ENCODE results near the gene HSPA1A.
A peak's percentile ranks its signal among the peaks of the same experiment; 100 is the strongest.
"Not testable (repeated sequence)": the region's sequence is repeated elsewhere in the genome, so short reads cannot be mapped to it uniquely, and the experiment has no call there.

The HSPA1A gene

DNA sequence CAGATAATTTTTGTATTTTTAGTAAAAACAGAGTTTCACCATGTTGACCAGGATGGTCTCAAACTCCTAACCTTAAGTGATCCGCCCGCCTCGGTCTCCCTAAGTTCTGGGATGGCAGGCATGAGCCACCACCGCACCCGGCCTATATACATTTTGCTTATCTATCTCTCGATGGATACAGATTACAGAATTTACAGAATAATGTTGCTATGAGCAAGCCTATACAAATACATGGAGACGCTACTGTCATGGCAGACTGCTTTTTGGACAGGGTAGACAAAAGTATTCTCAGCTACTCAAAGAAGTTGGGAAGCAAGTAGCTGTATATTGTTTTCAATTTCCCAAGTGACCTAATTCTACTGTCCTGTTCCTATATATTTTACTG, 1.9 kb upstream of the HSPA1A start:
- DNase-seq = no peak

- DNase-seq = peak; percentile 70
Measured at GRCh38 chr6:31814677-31815024, 692 bp upstream of the HSPA1A start.

- not testable (repeated sequence) for DNase-seq
Measured at GRCh38 chr6:31817133-31817928, 2.0 kb downstream of the HSPA1A start.

DNA sequence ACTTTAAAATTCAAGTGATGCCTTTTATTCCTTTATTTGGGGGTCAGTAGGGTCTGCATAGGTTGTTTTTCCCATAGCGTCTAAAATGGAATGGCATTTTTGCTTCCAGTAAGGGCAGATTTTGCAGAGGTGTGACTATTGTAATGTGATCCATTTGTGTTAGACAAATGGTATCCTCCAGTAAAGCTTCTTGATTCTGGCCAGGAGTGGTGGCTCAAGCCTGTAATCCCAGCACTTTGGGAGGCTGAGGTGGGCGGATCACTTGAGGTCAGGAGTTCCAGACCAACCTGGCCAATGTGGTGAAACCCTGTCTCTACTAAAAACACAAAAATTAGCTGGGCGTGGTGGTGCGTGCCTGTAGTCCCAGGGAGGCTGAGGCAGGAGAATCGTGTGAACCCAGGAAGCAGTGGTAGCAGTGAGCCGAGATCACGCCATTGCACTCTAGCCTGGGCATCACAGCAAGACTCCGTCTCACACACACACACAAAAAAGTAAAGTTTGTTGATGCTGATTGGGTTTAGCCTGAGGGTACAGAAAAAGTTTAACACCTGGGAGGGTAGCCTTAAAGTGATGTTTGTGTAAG, 2.7 kb downstream of the HSPA1A start:
- not testable (repeated sequence) for DNase-seq

- no peak for DNase-seq
Measured at GRCh38 chr6:31819871-31820299, 4.5 kb downstream of the HSPA1A start.

DNA sequence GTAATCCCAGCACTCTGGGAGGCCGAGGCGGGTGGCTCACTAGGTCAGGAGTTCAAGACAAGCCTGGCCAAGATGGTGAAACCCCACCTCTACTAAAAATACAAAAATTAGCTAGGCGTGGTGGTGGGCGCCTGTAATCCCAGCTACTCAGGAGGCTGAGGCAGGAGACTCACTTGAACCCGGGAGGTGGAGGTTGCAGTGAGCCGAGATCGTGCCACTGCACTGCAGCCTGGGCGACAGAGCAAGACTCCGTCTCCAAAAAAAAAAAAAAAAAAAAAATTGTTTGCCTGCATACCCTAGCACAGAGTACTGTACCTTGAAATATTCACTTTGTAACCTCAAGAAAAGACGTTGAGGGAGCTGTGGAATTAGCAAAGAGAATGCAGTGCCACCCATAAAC, 5.1 kb downstream of the HSPA1A start:
- not testable (repeated sequence) for DNase-seq

DNA sequence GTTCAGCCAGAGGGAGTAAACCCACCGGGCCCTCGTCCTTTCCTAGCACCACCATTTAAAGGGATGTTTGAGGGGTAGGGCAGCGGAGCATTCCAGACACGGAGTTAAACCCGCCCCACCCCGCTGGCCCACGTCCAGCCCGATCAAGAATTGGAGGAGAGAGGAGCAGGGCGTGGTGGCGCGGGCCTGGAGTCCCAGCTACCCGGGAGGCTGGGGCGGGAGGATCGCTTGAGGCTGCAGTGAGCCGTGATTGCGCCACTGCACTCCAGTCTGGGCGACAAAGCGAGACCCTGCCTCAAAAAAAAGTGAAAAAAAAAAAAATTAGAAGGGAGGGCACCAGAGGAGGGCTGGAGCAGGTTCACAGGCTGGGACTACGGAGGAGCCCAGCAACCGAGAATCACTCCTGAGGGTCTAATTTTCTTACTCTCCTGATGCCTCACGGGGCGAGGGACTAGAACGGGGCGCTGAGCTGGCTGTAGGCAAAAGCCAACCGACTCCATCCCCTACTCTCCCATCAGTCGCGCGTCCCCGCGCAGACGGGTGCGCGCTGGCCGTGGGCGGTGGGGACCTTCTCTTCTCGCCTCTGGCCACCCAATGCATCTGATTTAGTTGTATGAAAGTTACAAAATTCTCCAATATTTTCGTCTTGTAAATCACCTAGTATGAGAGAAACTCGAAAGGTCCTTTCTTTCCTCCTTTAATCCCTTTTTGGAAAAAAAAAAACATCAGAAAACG, 6.1 kb downstream of the HSPA1A start:
- peak; percentile 77 for DNase-seq

GRCh38 chr6:31822036-31822821, 6.9 kb downstream of the HSPA1A start:
- peak; percentile 67 for DNase-seq

DNA sequence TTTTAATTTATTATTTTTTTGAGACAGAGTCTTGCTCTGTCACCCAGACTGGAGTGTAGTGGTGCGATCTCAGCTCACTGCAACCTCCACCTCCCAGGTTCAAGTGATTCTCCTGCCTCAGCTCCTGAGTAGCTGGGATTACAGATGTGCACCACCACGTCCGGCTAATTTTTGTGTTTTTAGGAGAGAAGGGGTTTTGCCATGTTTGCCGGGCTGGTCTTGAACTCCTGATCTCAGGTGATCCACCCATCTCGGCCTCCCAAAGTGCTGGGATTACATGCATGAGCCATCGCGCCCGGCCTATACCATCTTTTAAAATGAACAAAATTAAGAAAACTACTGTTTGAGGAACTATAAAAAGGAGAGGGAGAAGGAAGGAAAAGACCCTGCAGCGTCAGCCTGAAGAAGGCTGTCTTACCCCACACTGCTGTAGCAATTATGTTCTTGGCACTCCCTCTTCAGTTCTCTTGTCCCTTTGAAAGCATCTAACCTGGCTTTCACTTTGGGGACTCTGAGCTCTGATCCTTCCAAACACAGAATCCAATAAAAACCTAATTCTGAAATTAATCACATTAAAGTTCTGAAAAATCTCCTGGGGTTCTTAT, 8.4 kb downstream of the HSPA1A start:
- DNase-seq = not testable (repeated sequence)

DNA sequence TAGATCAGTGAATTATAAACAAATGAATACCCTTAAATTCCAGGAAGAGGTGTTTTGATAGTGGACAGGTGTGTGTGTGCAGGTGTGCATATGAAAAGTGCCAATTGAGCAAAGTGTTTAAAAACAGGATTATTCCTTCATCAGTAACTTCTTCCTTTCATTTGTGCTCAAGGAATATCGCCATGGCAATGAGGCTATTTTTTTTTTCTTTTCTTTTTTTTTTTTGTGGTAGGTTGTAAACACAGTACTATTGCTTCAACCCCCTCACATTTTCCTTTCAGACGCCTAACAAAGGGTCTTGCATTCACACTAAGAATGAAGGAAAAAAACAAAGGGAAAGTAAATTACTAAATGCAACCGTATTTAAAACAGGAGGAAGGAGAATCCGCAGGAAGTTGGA, 10.2 kb downstream of the HSPA1A start:
- no peak for DNase-seq

GRCh38 chr6:31826793-31827285, 11.5 kb downstream of the HSPA1A start:
- peak; percentile 38 for DNase-seq

- DNase-seq = peak; percentile 91
Measured at GRCh38 chr6:31827286-31828079, 12.1 kb downstream of the HSPA1A start, which contains the start of gene HSPA1B. Gene HSPA1B (plus strand): TSS chr6:31827738. CDS start chr6:31827951, 213 bp downstream.

- DNase-seq = no peak
Measured at GRCh38 chr6:31829633-31830283, 14.4 kb downstream of the HSPA1A start.

DNA sequence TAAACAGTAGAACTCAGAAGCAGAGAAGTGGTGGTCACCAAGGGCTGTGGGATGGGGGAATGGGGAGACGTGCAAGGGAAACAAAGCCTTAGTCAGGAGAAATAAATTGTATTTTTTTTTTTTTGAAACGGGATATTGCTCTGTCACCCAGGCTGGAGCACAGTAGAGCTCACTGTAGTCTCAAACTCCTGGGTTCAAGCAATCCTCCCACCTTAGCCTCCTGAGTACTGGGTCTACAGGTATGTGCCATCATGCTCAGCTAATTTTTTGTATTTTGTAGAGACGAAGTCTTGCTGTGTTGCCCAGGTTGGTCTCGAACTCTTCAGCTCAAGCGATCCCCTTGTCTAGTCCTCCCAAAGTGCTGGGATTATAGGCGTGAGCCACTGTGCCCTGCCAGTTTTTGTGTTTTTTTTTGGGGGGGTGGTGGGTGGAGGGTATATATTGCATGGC, 15.6 kb downstream of the HSPA1A start:
- no peak for DNase-seq

DNA sequence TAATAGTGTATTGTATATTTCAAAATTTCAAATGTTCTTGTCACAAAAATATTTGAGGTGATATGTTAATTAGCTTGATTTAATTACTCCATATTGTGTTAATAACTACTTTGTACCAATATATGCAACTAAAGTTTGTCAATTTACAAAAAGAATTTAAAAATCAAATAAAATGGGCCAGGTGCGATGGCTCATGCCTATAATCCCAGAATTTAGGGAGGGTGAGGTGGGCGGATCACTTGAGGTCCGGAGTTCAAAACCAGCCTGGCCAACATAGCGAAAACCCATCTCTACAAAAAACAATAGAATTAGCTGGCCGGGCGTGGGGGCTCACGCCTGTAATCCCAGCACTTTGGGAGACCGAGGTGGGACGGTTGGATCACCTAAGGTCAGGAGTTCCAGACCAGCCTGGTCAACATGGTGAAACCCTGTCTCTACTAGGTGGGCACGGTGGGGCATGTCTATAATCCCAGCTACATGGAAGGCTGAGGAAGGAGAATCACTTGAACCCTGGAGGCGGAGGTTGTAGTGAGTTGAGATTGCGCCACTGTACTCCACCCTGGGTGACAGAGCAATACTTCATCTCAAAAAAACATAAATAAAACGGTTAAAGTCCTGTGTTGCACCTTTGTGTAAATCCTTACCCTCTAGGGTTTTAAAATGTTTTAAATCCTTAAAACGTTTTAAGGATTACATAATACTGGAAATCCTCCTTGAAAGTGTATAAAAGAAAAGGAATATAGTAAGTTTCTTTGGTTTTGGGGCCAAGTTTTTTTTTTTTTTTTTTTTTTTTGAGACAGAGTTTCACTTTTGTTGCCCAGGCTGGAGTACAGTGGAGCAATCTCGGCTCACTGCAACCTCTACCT, 16.2 kb downstream of the HSPA1A start:
- DNase-seq = no peak

DNA sequence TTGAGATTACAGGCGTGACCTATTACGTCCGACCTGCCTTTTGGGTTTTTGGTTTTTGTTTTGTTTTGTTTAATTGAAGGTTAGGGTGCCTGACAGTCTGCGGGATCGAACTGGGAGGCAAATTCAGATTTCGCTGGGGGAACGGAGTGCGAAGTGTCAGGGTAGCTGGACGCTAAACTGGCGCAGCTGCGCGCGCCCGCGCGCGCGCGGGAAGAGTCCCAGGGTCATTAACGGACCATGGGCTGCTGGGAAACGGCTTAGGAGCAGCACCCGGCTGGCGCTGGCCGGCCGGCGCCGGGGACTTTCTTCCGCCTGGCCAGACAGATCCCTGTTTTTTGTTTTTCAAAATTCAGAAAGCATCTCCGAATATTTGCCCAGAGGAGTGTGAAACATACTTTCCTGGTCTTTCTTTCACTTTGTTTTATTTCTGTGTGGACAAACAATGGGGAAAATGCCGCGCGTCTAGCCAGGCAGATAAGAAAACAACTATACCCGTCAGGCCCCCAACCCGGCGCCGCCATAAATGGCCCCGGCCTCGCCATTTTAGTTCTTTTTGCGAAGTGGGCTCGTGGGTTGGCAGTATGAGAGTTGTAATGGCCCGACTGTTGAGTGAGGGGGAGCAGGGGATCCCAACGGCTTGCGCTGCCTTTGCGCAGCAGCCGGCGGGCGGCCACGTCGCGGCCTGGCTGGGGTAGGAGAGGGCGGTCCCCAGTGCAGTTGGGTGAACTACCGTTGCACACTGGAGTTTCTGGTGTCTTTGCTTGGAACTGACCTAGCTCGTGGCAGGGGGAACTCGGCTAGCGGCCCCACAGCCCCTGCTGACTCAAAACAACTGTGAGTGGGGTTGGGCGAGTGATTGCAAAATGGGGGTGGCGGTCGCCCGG, 19.3 kb downstream of the HSPA1A start:
- peak; percentile 80 for DNase-seq

- no peak for DNase-seq
Measured at GRCh38 chr6:31836047-31836473, 20.7 kb downstream of the HSPA1A start.

- DNase-seq = no peak
Measured at GRCh38 chr6:31836474-31837368, 21.4 kb downstream of the HSPA1A start.
